22Rv1 (cell line): Measurements from ENCODE around the gene SS18L1.

ENCODE experiments used
- H3K27ac ChIP-seq: fragments of 450-650 bp; 2 replicates; pipeline ENCODE4 v1.5.1; 2017
- ZFX ChIP-seq: fragments of 450-650 bp; IDR thresholded peaks from 2 replicates; pipeline ENCODE4 v1.6.1; 2017; ENCODE audit warnings: antibody characterized with exemption, borderline replicate concordance
- TF ChIP-seq, protein P1 (sequence below): fragments of 450-650 bp; IDR thresholded peaks from 2 replicates; pipeline ENCODE4 v1.5.1; 2017; ENCODE audit warnings: mild to moderate bottlenecking

The SS18L1 gene

DNA sequence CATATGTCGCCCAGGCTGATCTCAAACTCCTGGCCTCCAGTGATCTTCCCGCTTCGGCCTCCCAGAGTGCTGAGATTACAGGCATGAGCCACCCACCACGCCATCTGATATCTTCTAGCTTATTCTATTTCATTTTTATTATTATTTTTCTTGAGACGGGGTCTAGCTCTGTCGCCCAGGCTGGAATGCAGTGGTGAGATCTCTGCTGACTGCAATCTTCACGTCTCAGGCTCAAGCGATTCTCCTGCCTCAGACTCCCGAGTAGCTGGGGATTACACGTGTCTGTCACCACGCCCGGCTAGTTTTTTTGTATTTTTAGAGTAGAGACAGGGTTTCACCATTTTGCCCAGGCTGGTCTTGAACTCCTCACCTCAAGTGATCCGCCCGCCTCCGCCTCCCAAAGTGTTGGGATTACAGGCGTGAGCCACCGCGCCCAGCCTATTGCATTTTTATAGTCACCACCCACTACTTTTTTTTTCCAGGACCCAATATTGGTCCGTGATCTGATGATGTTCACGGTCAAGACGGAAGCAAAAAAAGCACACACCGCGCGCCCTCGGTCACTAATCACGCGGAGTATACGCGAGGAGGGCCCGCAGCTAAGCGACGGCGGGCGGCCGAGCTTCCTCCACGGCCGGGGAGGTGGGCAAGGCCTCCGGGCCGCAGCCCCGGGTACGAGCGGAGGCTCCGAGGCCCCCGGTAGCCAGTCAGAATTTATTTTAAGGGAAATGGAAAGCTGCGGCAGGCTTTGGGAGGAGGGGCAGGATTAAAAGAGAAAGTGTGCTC, 22.4 kb upstream of the SS18L1 start:
- H3K27ac ChIP-seq, result peak overlapping the region; percentile 97
- TF ChIP-seq, protein P1, sequence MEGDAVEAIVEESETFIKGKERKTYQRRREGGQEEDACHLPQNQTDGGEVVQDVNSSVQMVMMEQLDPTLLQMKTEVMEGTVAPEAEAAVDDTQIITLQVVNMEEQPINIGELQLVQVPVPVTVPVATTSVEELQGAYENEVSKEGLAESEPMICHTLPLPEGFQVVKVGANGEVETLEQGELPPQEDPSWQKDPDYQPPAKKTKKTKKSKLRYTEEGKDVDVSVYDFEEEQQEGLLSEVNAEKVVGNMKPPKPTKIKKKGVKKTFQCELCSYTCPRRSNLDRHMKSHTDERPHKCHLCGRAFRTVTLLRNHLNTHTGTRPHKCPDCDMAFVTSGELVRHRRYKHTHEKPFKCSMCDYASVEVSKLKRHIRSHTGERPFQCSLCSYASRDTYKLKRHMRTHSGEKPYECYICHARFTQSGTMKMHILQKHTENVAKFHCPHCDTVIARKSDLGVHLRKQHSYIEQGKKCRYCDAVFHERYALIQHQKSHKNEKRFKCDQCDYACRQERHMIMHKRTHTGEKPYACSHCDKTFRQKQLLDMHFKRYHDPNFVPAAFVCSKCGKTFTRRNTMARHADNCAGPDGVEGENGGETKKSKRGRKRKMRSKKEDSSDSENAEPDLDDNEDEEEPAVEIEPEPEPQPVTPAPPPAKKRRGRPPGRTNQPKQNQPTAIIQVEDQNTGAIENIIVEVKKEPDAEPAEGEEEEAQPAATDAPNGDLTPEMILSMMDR, result no peak
- no peak for TF ChIP-seq ZFX

DNA sequence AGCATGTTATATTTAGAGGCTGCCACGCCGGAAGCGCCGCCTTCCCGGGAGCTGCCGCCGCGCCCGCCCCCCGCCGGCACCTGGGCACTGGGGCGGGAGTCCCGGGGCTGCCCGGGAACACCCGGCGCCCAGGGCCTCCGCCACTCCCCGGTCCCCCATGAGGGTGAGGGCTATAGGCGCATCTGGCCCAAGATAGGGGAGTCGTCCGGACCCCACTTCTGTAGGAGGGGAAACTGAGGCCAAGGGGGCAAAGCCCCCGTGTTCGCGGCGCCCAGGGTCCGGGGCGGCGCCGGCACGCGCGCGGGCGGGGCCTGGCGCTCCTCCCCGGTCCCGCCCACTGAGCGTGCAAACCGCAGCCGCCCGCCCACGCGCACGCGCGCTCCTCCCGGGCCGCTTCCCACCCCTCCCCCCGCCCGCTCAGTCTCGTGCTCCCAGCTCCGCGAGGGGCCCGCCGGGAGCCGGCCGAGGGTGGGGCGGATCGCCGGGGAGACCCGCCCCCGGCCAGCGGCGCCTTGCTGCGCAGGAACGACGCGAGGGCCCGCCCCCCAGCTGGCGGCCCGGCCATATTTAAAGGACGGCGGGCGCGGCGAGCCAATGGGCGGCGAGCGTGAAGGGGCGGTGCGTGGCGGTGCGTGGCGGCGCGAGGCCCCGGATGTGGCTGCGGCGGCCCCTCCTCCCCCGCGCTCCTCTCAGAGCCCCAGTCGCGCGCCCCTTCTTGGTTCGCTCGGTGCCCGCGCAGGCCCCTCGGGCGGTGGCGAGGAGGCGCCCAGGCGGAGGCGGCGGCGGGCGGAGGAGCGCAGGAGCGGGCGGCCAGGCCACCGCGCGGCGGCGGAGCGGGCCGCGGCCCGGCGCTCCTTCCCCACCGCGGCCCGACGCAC, 21.6 kb upstream of the SS18L1 start, which contains the start of gene LSM14B:
Gene LSM14B (plus strand): TSS at position 700 of the 878 bp plus-strand sequence. CDS start 192 bp downstream, outside the sequence.
- TF ChIP-seq, protein P1, result no peak
- no peak for TF ChIP-seq ZFX
- H3K27ac ChIP-seq, result peak within 1 kb of the TSS; percentile 97

DNA sequence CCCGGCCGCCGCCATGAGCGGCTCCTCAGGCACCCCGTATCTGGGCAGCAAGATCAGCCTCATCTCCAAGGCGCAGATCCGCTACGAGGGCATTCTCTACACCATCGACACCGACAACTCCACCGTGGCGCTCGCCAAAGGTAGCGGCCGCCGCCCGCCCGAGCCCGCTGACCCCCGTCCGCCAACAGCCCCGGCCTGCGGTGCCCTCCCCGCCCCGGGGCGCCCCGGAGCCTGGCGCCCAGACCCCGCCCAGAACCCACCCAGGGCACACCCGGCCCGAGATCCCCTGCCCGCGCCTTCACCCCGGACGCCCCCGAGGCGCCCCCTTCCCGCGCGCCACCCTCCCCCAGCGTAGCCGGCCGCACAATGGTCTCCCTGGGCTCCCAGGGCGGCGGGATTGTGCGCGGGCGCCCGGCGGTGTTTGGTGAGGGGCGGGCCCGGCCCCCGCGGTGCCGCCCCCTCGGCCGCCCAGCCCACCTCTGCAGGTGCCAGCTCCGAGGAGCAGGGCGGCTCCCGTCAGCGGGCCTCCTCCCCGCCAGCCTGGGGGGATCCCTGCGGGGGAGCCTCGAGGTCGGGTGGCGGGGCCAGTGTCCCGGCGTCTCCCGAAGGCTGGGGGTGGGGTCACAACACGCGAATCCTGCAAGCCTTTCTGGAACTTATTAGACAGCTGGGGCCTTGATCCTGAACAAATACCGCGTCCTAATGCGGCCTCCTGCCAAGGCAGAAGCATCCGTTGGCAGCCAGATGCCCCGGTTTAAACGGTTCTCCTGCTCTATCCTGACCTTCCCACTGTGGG, 20.7 kb upstream of the SS18L1 start:
- TF ChIP-seq ZFX, result no peak
- TF ChIP-seq, protein P1, result no peak
- peak overlapping the region; percentile 97 for H3K27ac ChIP-seq

DNA sequence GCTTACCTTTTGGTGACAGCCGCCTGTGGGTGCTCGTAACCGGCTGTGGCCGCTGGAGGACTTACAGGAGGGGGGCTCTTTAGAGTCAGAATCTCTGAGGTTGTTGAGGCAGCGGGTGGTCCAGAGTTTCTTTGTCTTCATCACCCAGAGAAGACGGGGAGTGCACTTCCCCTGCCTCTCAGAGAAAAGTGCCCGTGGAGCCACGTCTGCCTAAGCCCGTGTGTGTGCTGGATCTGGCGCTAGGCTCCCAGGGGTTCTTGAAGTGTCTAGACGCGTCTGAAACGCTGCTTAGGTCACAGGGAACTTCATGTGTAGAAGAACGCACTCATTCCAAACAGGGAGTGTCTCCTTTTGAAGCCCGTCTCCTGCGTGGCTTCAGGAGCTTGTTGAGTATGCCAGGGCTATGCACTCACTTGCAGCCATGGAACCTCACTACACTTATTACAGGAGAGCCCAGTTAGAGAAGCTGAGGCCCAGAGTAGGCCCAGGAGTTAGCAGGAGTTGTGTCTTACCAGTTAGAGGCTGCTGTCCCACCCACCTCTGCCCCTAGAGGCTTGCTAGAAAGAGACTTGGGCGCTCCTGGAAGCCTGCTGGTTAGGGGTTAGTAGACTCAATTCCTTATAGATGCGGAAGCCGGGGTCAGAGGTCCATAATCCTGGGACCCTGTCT, 20.0 kb upstream of the SS18L1 start:
- H3K27ac ChIP-seq, result peak overlapping the region; percentile 97
- TF ChIP-seq, protein P1, result no peak
- TF ChIP-seq ZFX, result no peak

DNA sequence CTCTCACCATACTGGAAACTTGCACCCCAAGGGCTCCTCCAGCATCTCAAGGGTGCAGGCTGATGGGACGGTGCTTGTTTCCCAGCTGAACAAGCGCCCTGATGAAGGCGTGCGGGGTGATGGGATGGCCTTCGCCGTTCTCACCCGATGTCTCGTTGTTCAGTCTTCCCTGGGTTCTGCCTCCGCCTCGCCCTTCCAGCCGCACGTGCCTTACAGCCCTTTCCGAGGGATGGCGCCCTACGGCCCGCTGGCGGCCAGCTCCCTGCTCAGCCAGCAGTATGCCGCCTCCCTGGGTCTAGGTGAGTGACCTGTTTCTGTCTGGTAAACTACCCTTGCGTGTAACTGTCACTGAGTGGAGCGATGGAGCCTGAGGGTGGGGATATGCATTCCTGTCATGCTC, 17.4 kb upstream of the SS18L1 start:
- TF ChIP-seq ZFX, result no peak
- TF ChIP-seq, protein P1, result no peak
- H3K27ac ChIP-seq, result no peak overlapping the region

DNA sequence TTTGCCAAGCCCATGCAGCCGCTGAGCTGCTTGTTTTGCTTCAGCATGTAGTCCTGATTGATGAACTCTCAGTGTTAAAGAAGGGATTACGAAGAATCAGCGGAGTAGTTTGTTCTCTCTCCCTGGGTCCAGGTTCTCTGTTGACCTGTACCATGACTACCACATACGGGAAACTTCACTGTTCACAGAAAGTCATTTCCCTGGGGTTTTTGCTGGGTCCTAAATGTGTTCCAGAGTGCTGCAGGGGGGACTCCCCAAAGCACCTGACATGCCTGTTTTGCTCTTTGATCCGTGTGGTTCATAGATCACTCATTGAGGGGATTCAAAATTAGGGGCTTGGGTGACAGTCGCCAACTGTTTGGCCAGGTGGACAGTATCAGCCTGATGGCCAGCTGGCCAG, 15.8 kb upstream of the SS18L1 start:
- no peak for TF ChIP-seq ZFX
- TF ChIP-seq, protein P1, result no peak
- no peak overlapping the region for H3K27ac ChIP-seq
